Lung (tissue), 12 donors: ENCODE data around the gene ALPI. TPM values are rescaled to one million over a fixed set of nuclear protein-coding genes. Genes with fewer than 3 reads are reported as not detected.

Experiments used
- ATAC-seq: fragments of 200-7000 bp; cut with Tn5 transposase; one replicate; pipeline ENCODE4 v1.9.1; 2020; ENCODE audit warnings: moderate number of reproducible peaks; ENCODE audit not compliant: insufficient read depth, low FRiP score
- DNase-seq, 3 donors: peaks; one replicate each; pipeline ENCODE4 v3.0.0-alpha.2; 2013 to 2017
- H3K27ac ChIP-seq, 2 donors: one replicate each; pipeline ENCODE4 v1.5.1; 2013; ENCODE audit warnings: mild to moderate bottlenecking in 2 of 2, moderate library complexity in 2 of 2, control low read depth in 1 of 2, inconsistent platforms in 1 of 2, low read depth in 1 of 2, low read length in 1 of 2
- H3K27me3 ChIP-seq, 3 donors: one replicate each; pipeline ENCODE4 v1.5.1; 2013; ENCODE audit warnings: low read length in 2 of 3; ENCODE audit not compliant: control insufficient read depth in 3 of 3, insufficient read depth in 3 of 3
- H3K36me3 ChIP-seq, 4 donors: one replicate each; pipeline ENCODE4 v1.5.1; 2013; ENCODE audit warnings: low read length in 4 of 4, mild to moderate bottlenecking in 1 of 4, moderate library complexity in 1 of 4; ENCODE audit not compliant: control insufficient read depth in 4 of 4, insufficient read depth in 4 of 4
- H3K4me1 ChIP-seq, 5 donors: one replicate each; pipeline ENCODE4 v1.5.1; 2013; ENCODE audit warnings: low read length in 5 of 5, mild to moderate bottlenecking in 2 of 5, moderate library complexity in 1 of 5; ENCODE audit not compliant: control insufficient read depth in 5 of 5, insufficient read depth in 5 of 5
- H3K4me3 ChIP-seq: one replicate; pipeline ENCODE4 v1.5.1; 2013; ENCODE audit warnings: mild to moderate bottlenecking, control low read depth, moderate library complexity
- H3K9ac ChIP-seq, 2 donors: one replicate each; pipeline ENCODE4 v1.5.1; 2013; ENCODE audit warnings: low read length in 2 of 2, control low read depth in 1 of 2; ENCODE audit not compliant: insufficient read depth in 1 of 2
- H3K9me3 ChIP-seq, 4 donors: one replicate each; pipeline ENCODE4 v1.5.1; 2013; ENCODE audit warnings: low read length in 3 of 4, mild to moderate bottlenecking in 1 of 4, moderate library complexity in 1 of 4; ENCODE audit not compliant: control insufficient read depth in 4 of 4, insufficient read depth in 3 of 4
- WGBS, 2 donors: extraction: QIAGEN DNeasy Blood & Tissue Kit; methylation state at CpG; one replicate each; pipeline ENCODE4 v1.1.7; 2013; 5-methylcytosine and 5-hydroxymethylcytosine counted together
- polyA plus RNA-seq, 2 donors: library from polyadenylated mRNA; stranded (reverse); fragments of 200-250 nt; gene quantifications; one replicate each; pipeline ENCODE4 v1.2.1, GENCODE V29; 2013
- total RNA-seq, 2 donors: library from RNA; depleted of rRNA in 1 of 2; stranded (reverse); fragments of >200 nt in 1 of 2; gene quantifications; one replicate each; pipeline ENCODE4 v1.2.1, GENCODE V29; 2014 to 2021
- TF ChIP-seq, protein P1 (sequence below): IDR thresholded peaks from 2 replicates; pipeline ENCODE4 v1.5.1; 2012; ENCODE audit warnings: mild to moderate bottlenecking; ENCODE audit errors: control extremely low read depth, extremely low read depth
- donor health status: control.
- donor health status: control.
- donor health status: Bipolar disorder and iron deficiency.
- donor health status: healthy.
- donor health status: DM: yes; HTN: yes; CAD: no.

ALPI gene
- total and polyA plus RNA-seq, 4 donors = not detected

- Histone ChIP-seq H3K9ac (no peak overlapping the region), H3K4me1 (peaks cover 0 to 6% (median 0%) of the 10 kb centered on the region in 5 donors), H3K27ac (no peak overlapping the region), H3K9me3 (peaks cover 0 to 4% (median 0%) of the 10 kb centered on the region in 4 donors), H3K36me3 (no peaks in the 10 kb centered on the region), H3K4me3 (no peak overlapping the region), H3K27me3 (peaks cover 0 to 40% (median 22%) of the 10 kb centered on the region in 3 donors)
- DNase-seq = no peak
- TF ChIP-seq, protein P1, sequence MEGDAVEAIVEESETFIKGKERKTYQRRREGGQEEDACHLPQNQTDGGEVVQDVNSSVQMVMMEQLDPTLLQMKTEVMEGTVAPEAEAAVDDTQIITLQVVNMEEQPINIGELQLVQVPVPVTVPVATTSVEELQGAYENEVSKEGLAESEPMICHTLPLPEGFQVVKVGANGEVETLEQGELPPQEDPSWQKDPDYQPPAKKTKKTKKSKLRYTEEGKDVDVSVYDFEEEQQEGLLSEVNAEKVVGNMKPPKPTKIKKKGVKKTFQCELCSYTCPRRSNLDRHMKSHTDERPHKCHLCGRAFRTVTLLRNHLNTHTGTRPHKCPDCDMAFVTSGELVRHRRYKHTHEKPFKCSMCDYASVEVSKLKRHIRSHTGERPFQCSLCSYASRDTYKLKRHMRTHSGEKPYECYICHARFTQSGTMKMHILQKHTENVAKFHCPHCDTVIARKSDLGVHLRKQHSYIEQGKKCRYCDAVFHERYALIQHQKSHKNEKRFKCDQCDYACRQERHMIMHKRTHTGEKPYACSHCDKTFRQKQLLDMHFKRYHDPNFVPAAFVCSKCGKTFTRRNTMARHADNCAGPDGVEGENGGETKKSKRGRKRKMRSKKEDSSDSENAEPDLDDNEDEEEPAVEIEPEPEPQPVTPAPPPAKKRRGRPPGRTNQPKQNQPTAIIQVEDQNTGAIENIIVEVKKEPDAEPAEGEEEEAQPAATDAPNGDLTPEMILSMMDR = no peak
- 71 to 79% methylated on average over 7 of the region's 7 CpGs for WGBS, 2 donors
- ATAC-seq = no peak
These were observed 52.3 kb downstream of the ALPI start for GRCh38 chr2:232508251-232508650.

Other genes starting within 250 kb of the ALPI start
- 10 to 100 TPM in 1 of 2 donors, 1 to 10 TPM in 1; 7.0 to 25.8 TPM for gene ALPP, start 77.4 kb upstream of the ALPI start, total RNA-seq
- 10 to 100 TPM in 1 of 2 donors, 1 to 10 TPM in 1; 7.4 to 15.5 TPM for gene ALPP, start 77.4 kb upstream of the ALPI start, polyA plus RNA-seq
- gene ALPG, start 49.3 kb upstream of the ALPI start, total RNA-seq = 1 to 10 TPM; 1.0 to 1.2 TPM
- gene ALPG, start 49.3 kb upstream of the ALPI start, polyA plus RNA-seq = under 1 TPM; 0.14 to 0.76 TPM
- under 1 TPM; 0.09 to 0.31 TPM for gene ECEL1, start 31.7 kb downstream of the ALPI start, total RNA-seq
- under 1 TPM; 0.14 to 0.35 TPM for gene ECEL1, start 31.7 kb downstream of the ALPI start, polyA plus RNA-seq
- not detected for gene PRSS56, start 64.2 kb downstream of the ALPI start, total RNA-seq
- not detected for gene PRSS56, start 64.2 kb downstream of the ALPI start, polyA plus RNA-seq
- not detected for gene CHRND, start 70.0 kb downstream of the ALPI start, total RNA-seq
- gene CHRND, start 70.0 kb downstream of the ALPI start, polyA plus RNA-seq = not detected
- gene CHRNG, start 83.5 kb downstream of the ALPI start, total RNA-seq = not detected
- not detected for gene CHRNG, start 83.5 kb downstream of the ALPI start, polyA plus RNA-seq
- 1 to 10 TPM; 3.5 to 6.0 TPM for gene TIGD1, start 94.4 kb downstream of the ALPI start, total RNA-seq
- gene TIGD1, start 94.4 kb downstream of the ALPI start, polyA plus RNA-seq = 1 to 10 TPM; 2.0 to 5.5 TPM
- 10 to 100 TPM; 43.7 to 63.6 TPM for gene EIF4E2, start 94.5 kb downstream of the ALPI start, total RNA-seq
- gene EIF4E2, start 94.5 kb downstream of the ALPI start, polyA plus RNA-seq = 10 to 100 TPM; 68.3 to 77.7 TPM
- 1 to 10 TPM; 2.2 to 8.6 TPM for gene EFHD1, start 177.5 kb downstream of the ALPI start, total RNA-seq
- gene EFHD1, start 177.5 kb downstream of the ALPI start, polyA plus RNA-seq = 1 to 10 TPM; 2.3 to 7.4 TPM
- gene GIGYF2, start 241.2 kb downstream of the ALPI start, total RNA-seq = 100 to 1,000 TPM in 1 of 2 donors, 10 to 100 TPM in 1; 55.6 to 145 TPM
- gene GIGYF2, start 241.2 kb downstream of the ALPI start, polyA plus RNA-seq = 10 to 100 TPM; 15.9 to 19.0 TPM